Rectal smooth muscle tissue (tissue), 1 donor: ENCODE data around the gene TMEM165.
A peak's percentile ranks its signal among the peaks of the same experiment; 100 is the strongest.

ENCODE experiments used
- H3K27ac ChIP-seq: one replicate; pipeline ENCODE4 v1.7.0; 2013; ENCODE audit warnings: low read depth, low read length, inconsistent platforms
- H3K27me3 ChIP-seq: one replicate; pipeline ENCODE4 v1.7.0; 2013; ENCODE audit warnings: low read length; ENCODE audit not compliant: control insufficient read depth, insufficient read depth
- H3K36me3 ChIP-seq: one replicate; pipeline ENCODE4 v1.7.0; 2013; ENCODE audit warnings: low read length; ENCODE audit not compliant: control insufficient read depth, insufficient read depth
- H3K4me1 ChIP-seq: one replicate; pipeline ENCODE4 v1.7.0; 2013; ENCODE audit warnings: low read length; ENCODE audit not compliant: control insufficient read depth, insufficient read depth
- H3K4me3 ChIP-seq: one replicate; pipeline ENCODE4 v1.7.0; 2013; ENCODE audit warnings: low read length
- H3K9ac ChIP-seq: one replicate; pipeline ENCODE4 v1.7.0; 2013; ENCODE audit warnings: low read length

TMEM165 gene

DNA sequence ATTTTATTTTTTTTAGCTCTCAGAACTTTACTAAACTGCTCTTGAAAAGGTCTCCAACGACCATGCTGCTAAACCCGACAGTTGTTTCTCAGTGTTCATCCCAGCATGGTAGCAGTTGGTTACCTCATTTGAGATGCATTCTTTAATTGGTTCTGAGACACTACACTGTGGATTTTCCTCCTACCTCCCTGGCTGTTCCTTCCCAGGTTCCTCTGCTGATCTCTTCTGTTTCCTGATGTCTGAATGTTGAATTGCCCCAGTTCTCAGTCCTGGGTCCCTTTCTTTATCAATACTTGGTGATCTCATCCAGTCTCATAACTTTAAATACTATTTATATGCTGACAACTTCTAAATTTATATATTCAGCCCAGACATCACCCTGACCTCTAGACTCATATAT, 19.1 kb upstream of the TMEM165 start:
- H3K4me3 ChIP-seq = no peak overlapping the region
- H3K27me3 ChIP-seq = no peaks in the 10 kb centered on the region
- H3K4me1 ChIP-seq = no peaks in the 10 kb centered on the region
- H3K9ac ChIP-seq = no peak overlapping the region
- no peaks in the 10 kb centered on the region for H3K36me3 ChIP-seq
- H3K27ac ChIP-seq = no peak overlapping the region

DNA sequence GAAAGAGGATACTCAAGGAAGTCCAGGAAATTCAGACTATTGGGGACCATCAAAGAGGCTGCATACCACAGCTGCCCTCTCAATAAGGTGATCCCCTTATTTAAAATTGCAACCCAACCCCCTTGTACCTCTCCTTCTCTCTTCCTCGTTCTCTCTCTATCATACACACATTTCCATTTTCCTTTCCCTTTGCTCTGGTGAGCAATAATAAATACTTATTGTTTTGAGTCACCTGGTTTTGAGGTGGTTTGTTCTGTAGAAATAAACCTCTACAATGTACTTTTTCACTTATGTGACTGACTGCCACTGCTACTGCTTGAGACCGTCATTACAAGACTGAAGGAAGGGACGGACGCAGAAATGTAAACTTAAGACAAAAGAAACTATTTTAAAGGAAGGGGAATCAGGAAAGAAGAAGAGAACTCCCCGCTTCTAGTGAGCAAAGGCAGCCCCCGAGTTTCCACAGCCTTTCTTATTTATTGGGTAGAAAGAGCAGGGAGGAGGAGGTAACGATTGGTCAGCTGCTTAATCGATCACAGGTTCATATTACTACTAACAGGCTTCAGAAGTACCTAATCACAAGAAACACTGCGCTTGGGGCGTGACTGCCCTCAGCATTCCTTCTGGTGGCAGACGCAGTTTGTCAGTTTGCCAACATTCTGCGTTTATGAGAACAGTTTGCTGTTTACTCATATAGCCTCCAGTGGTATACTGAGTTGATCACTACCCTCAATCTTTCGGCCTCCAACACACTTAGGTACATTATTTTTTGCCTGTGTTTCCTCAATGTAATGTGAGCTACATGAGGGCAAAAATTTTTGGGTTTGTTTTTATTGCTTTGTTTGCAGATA, 16.9 kb upstream of the TMEM165 start:
- H3K9ac ChIP-seq = no peak overlapping the region
- no peaks in the 10 kb centered on the region for H3K36me3 ChIP-seq
- no peak overlapping the region for H3K4me3 ChIP-seq
- H3K27me3 ChIP-seq = no peaks in the 10 kb centered on the region
- no peak overlapping the region for H3K27ac ChIP-seq
- H3K4me1 ChIP-seq = no peaks in the 10 kb centered on the region

DNA sequence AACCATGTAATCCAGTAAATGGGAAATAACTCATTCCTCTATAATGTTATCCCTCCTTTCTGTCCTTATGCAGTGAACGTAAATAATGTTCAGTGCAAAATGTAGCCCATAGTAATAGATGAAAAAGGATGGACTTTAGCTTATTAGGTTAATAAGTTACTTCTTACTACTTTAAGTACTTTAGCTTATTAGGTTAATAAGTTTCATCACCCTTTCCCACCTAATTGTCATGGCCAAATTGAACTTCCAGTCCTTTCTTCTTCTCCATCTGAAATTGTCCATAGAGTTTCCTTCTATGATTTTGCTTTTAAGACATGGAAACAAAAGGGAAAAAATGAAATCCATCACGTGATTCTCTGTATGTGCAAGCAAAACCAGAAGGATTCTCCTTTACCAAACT, 15.2 kb upstream of the TMEM165 start:
- no peaks in the 10 kb centered on the region for H3K36me3 ChIP-seq
- H3K4me3 ChIP-seq = no peak overlapping the region
- H3K27ac ChIP-seq = no peak overlapping the region
- no peaks in the 10 kb centered on the region for H3K27me3 ChIP-seq
- no peak overlapping the region for H3K9ac ChIP-seq
- H3K4me1 ChIP-seq = no peaks in the 10 kb centered on the region

DNA sequence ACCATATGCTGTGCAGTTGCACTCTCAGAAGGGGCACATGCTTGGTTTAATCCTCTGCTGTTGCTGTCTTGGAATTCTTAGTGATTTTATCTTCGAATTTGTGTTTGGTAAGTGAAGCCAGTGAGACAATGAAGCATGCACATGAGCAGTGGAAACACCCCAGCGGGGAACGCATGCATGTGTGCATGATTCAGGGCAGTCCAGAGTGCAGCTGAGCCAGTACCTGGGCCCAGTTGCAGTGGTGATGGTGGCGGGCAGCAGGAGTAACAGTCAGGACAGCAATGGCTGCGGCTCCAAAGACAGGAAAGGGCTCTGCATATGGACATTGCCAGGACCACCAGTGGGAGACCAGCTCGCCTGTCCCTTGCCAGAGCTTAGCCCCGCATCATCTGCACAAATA, 14.3 kb upstream of the TMEM165 start:
- no peak overlapping the region for H3K9ac ChIP-seq
- no peaks in the 10 kb centered on the region for H3K27me3 ChIP-seq
- H3K4me1 ChIP-seq = no peaks in the 10 kb centered on the region
- H3K4me3 ChIP-seq = no peak overlapping the region
- no peak overlapping the region for H3K27ac ChIP-seq
- no peaks in the 10 kb centered on the region for H3K36me3 ChIP-seq

DNA sequence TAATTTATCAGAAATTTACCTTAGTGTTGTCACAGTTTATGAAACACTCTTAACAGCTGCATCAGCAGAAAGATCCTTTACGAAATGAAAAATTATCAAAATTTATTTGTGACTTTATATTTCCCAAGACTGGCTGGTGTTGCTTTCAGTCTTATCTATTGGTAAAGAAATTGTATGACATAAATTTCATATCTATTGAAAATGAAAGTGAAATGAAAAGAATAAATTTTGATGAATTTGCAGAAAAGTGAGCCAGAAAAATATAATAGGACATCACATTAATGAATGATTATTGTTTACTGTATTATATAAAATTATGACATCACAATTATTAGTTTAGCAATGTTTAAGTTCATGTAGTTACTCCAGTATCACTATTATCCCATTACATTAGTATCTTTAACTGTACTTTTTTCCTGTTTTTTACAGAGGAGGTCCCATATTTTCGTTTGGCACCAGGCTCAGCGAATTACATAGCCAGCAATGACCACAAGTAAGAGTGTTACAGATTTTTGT, 13.2 kb upstream of the TMEM165 start:
- H3K9ac ChIP-seq = no peak overlapping the region
- H3K4me3 ChIP-seq = no peak overlapping the region
- no peaks in the 10 kb centered on the region for H3K4me1 ChIP-seq
- no peaks in the 10 kb centered on the region for H3K27me3 ChIP-seq
- H3K27ac ChIP-seq = no peak overlapping the region
- no peaks in the 10 kb centered on the region for H3K36me3 ChIP-seq

DNA sequence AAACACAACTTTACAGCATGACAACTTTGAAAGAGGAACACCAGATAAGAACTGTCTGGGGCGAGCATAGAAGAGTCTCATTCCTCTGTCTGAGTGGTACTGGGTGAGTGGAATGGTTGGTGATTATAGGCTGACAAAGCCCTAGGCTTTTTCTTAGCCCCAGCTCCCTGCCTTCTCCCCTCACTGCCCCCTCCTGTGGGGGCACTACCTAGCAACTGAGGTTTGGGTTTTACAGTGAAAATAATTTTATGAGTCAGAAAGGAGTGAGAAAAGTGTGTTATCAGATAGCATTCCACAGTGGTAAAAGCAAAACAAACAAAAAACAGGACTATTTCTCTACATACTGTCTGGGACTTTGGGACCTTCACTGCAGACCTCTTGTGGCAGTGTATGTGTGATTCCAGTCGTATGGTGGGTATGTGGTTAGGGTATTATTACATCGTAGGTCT, 10.5 kb upstream of the TMEM165 start:
- no peaks in the 10 kb centered on the region for H3K27me3 ChIP-seq
- H3K4me3 ChIP-seq = no peak overlapping the region
- H3K9ac ChIP-seq = no peak overlapping the region
- no peak overlapping the region for H3K27ac ChIP-seq
- H3K36me3 ChIP-seq = no peaks in the 10 kb centered on the region
- H3K4me1 ChIP-seq = no peaks in the 10 kb centered on the region

DNA sequence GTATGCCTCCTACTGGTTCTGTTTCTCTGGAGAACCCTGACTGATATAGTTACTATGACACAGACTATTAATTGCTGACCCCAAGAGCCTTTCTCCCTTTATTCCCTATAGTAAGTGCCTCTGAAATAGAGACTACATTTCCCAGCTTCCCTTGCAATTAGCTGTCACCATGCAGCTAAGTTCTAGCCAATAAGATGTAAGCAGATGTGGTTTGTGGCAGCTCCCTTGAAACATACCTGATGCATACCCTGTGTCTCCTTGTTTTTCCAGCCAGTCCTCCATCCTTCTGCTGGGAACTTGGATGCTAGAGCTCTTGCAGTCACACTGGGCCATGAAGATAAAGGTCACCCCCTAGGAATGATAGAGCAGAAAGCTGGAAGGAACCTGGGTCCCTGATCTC, 9.7 kb upstream of the TMEM165 start:
- H3K27me3 ChIP-seq = no peaks in the 10 kb centered on the region
- H3K36me3 ChIP-seq = no peaks in the 10 kb centered on the region
- H3K9ac ChIP-seq = no peak overlapping the region
- no peak overlapping the region for H3K4me3 ChIP-seq
- no peak overlapping the region for H3K27ac ChIP-seq
- H3K4me1 ChIP-seq = no peaks in the 10 kb centered on the region

DNA sequence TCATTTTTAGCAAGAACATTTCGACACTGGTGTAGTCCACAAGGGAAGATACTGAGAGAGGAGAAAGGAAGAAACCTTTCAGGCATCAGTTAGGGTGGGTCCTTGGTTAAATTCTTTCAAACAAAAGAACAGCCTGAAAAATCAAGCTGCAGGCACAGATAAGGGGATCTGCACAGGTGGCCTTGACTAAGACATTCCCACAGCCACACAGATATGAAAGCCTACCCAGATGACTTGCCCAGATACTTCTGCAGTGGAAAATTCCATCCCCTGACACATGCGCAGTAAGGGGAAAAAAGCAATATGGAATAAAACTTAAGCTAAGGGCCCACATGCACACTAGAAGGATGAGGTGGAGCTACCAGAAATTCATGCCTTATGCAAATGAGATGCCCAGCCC, 8.9 kb upstream of the TMEM165 start:
- H3K27me3 ChIP-seq = no peaks in the 10 kb centered on the region
- no peak overlapping the region for H3K4me3 ChIP-seq
- no peaks in the 10 kb centered on the region for H3K36me3 ChIP-seq
- H3K27ac ChIP-seq = no peak overlapping the region
- no peak overlapping the region for H3K9ac ChIP-seq
- no peaks in the 10 kb centered on the region for H3K4me1 ChIP-seq

DNA sequence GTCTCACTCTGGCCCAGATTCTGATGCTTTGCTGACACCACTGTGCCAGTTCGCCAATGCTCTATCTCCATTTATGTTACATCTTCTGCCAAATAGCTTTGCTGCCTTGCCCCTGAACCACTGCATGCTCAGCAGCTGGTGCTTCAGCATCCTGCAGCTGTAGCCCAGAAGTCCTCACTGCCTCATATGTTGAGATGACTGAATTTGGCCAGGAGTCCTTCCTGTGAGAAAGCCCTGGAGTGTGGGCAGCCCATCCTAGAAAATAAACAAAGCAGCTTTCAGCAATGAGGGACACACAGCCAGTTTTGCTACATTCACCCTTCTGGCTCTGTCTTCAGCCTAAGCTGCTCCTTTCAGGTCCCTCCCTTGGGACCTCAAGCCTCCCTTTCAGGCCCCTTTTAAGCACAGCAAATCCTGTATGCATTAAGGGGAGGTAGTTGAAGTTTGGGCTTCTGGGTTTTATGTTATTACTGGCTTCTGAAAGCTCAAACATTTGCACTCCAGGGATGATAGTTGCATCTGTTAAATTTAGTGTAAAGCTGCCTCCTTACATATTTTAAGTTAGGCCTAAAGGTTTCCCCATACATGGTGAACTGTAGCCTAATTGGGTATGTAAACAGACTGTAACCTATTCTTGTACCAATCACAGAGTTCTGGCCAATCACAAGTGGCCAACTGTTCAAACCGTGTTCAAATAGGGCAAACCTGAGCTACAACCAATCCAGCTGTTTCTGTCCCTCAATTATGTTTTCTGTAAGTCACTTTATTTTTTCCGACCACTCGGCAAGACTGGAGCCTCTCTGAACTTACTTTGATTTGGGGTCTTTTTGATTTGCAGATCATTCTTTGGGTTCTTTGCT, 2.1 kb upstream of the TMEM165 start:
- no peak overlapping the region for H3K9ac ChIP-seq

DNA sequence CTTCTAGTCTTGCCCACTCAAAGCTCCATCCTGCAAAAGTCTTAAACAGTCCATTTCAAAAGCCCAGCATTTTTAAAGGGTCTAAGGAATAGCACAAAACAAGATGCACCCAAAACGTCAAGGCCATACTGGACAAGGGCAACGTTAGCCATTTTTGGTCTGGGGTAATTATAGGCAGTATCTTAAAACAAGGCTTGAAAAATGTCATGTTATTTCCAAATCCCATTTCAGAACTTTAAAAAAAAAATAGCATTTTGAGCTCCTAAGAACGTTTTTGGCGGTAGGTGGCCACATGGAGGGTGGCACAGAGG, 584 bp upstream of the TMEM165 start:
- H3K4me1 ChIP-seq = peaks cover 20% of the 10 kb centered on the region
- H3K27ac ChIP-seq = peak overlapping the region; percentile 98
- no peaks in the 10 kb centered on the region for H3K36me3 ChIP-seq
- no peaks in the 10 kb centered on the region for H3K27me3 ChIP-seq
- no peak overlapping the region for H3K9ac ChIP-seq
- H3K4me3 ChIP-seq = peak overlapping the region; percentile 82

More for the DNA sequence above, 2.1 kb upstream of the TMEM165 start:
- peaks cover 12% of the 10 kb centered on the region for H3K4me1 ChIP-seq
- H3K27ac ChIP-seq = no peak overlapping the region
- no peaks in the 10 kb centered on the region for H3K36me3 ChIP-seq
- H3K4me3 ChIP-seq = no peak overlapping the region
- H3K27me3 ChIP-seq = no peaks in the 10 kb centered on the region

DNA sequence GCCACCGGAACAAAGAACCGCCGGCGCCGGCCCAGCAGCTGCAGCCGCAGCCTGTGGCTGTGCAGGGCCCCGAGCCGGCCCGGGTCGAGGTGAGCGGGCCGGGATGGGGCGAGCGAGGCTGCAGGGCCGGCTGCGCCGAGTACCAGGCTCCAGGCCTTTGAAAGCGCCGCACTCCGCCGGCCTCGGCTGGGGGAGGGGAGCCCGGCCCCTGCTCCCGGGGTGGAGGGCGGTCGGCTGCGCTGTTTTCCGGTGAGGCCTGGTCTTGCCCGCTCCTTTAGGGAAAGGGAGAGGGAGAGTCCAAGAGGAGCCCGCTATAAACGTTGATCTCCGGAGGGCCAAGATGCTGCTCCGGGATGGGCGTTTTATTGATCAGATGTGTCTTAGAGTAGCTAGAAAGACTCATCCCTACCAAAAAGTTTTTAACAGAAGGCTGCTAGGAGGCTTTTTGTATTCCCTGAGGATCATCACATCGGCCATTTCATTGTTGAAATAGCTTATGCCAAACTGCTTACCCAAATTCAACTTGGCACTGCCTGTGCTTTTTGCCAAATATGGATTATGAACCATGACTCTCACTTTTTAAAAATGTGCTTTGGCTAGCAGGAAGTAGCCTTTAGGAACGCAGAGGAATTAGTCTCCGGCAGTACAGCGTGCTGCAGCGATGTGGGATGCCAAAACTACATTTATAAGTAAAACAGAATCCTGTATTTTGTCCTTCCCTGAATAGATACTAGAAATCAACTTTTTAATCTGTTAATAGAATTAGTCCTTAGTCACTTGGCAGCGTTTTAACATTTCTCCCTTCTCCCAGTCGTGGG, 760 bp downstream of the TMEM165 start:
- Histone ChIP-seq H3K9ac (peak overlapping the region; percentile 79), H3K4me3 (peak overlapping the region; percentile 82), H3K27me3 (no peaks in the 10 kb centered on the region), H3K4me1 (peaks cover 20% of the 10 kb centered on the region), H3K27ac (peak overlapping the region; percentile 98), H3K36me3 (no peaks in the 10 kb centered on the region)

DNA sequence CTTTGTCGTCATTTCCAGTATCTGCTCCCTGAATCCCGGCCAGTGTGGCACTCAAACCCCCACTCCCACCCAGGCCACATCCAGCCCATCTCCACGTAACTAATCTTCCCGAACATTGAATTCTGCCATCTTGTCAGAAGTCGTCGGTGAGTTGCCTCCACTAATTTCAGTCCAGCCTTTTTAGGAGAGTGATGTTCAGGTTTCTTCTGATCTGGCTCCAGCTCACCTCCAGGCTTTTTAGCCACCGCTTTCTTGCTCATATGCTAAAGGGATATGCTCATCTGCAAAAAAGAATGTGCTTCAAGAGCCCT, 1.3 kb downstream of the TMEM165 start:
- Histone ChIP-seq H3K4me1 (peaks cover 20% of the 10 kb centered on the region), H3K4me3 (peak overlapping the region; percentile 82)

More for the DNA sequence above, 1.3 kb downstream of the TMEM165 start:
- no peaks in the 10 kb centered on the region for H3K36me3 ChIP-seq
- H3K27ac ChIP-seq = peak overlapping the region; percentile 98
- no peaks in the 10 kb centered on the region for H3K27me3 ChIP-seq
- H3K9ac ChIP-seq = peak overlapping the region; percentile 79
